Measurements from ENCODE around the gene AXDND1. TPM values are rescaled to one million over a fixed set of nuclear protein-coding genes. Genes with fewer than 3 reads are reported as not detected.

The AXDND1 gene
- under 1 TPM in 3 of 10 donors, not detected in 7; 0.12 to 0.17 (median 0.17) TPM for total RNA-seq
- polyA plus RNA-seq: under 1 TPM in 1 of 2 donors, not detected in 1; 0.03 TPM
- long read RNA-seq, donor 1: 0 reads
- long read RNA-seq, donor 2: 0 reads
- long read RNA-seq, donor 3: 0 reads

- Histone ChIP-seq H3K36me3 (no peaks in the 10 kb centered on the region), H3K4me3 (peak within 1 kb of the TSS; percentile 60 to 79 (median 70)), H3K27me3 (no peaks in the 10 kb centered on the region), H3K27ac (peak within 1 kb of the TSS; percentile 83 to 96 (median 88)), H3K4me1 (peaks cover 0 to 12% (median 0%) of the 10 kb centered on the region in 9 donors), H3K9me3 (no peaks in the 10 kb centered on the region)
- DNase-seq (peak; percentile 86 to 90), ATAC-seq (peak; percentile 95 to 98 (median 97))
- intact Hi-C loops (cut with DNase I): loop anchor here (2.0 to 10.0 kb wide), 11 partner anchors 71 to 823 kb away; partner anchors contain the start of genes SOAT1 (in 7 of the 10), TOR3A (in 2 of the 10) and ABL2 (in 1 of the 10)
- TF ChIP-seq CTCF (IDR thresholded peaks at IDR 0.05): peak in 3 of 9 donors; percentile 30 to 60 (median 32)
- 8 to 9% methylated on average over 42 to 43 of the region's 43 CpGs for WGBS, 2 donors
Measured at GRCh38 chr1:179365342-179366092, at the start of gene AXDND1. Gene AXDND1 (plus strand): TSS chr1:179365971. CDS start chr1:179366510, 539 bp downstream.

- DNase-seq (no peak), ATAC-seq (no peak)
- Histone ChIP-seq H3K36me3 (peaks cover 0 to 23% (median 0%) of the 10 kb centered on the region in 9 donors), H3K27ac (no peak overlapping the region), H3K9me3 (peaks cover 0 to 12% (median 0%) of the 10 kb centered on the region in 11 donors), H3K27me3 (no peaks in the 10 kb centered on the region), H3K4me1 (peaks cover 0 to 12% (median 0%) of the 10 kb centered on the region in 9 donors), H3K4me3 (no peak overlapping the region)
- intact Hi-C loops (cut with DNase I): no loop called here
- WGBS, 2 donors: 86 to 87% methylated on average over 5 of the region's 5 CpGs
- TF ChIP-seq CTCF (IDR thresholded peaks at IDR 0.05): no peak
Measured at GRCh38 chr1:179318491-179318890, 47.3 kb upstream of the AXDND1 start.

GRCh38 chr1:179321533-179322216, 44.1 kb upstream of the AXDND1 start:
- intact Hi-C loops (cut with DNase I): no loop called here
- Histone ChIP-seq H3K9me3 (peaks cover 0 to 12% (median 0%) of the 10 kb centered on the region in 11 donors), H3K4me3 (no peak overlapping the region), H3K4me1 (peaks cover 0 to 14% (median 0%) of the 10 kb centered on the region in 9 donors), H3K27ac (no peak overlapping the region), H3K27me3 (no peaks in the 10 kb centered on the region), H3K36me3 (peaks cover 0 to 37% (median 0%) of the 10 kb centered on the region in 9 donors)
- DNase-seq (no peak), ATAC-seq (no peak)
- TF ChIP-seq CTCF (IDR thresholded peaks at IDR 0.05): no peak
- WGBS, 2 donors: 95 to 96% methylated on average over 5 of the region's 5 CpGs

- Histone ChIP-seq H3K27me3 (no peaks in the 10 kb centered on the region), H3K4me1 (peaks cover 0 to 22% (median 0%) of the 10 kb centered on the region in 9 donors), H3K27ac (peak overlapping the region in 1 of 10 donors; percentile 33), H3K9me3 (peaks cover 0 to 12% (median 0%) of the 10 kb centered on the region in 11 donors), H3K4me3 (peak overlapping the region in 4 of 10 donors; percentile 1 to 27 (median 9)), H3K36me3 (peaks cover 0 to 41% (median 0%) of the 10 kb centered on the region in 9 donors)
- no peak for TF ChIP-seq CTCF (IDR thresholded peaks at IDR 0.05)
- intact Hi-C loops (cut with DNase I): no loop called here
- no peak for DNase-seq
- ATAC-seq: peak in 4 of 8 donors; percentile 29 to 63 (median 38)
- WGBS, 2 donors: 33 to 34% methylated on average over 3 of the region's 3 CpGs
Measured at GRCh38 chr1:179322557-179322956, 43.2 kb upstream of the AXDND1 start.

Measured in heart right ventricle (tissue), 16 donors.